IPS-18c (cell line): Measurements from ENCODE around the gene B3GALT2.

ENCODE experiments used
- H3K4me3 ChIP-seq: 2 replicates; pipeline ENCODE4 v1.7.0; 2013; ENCODE audit warnings: low read depth, mild to moderate bottlenecking, low read length, moderate library complexity; ENCODE audit not compliant: insufficient read depth
- H3K9me3 ChIP-seq: one replicate; pipeline ENCODE4 v1.6.1; 2013; ENCODE audit warnings: mild to moderate bottlenecking, low read length, moderate library complexity; ENCODE audit not compliant: control insufficient read depth, insufficient read depth

Gene B3GALT2

GRCh38 chr1:193131266-193131860, 55.0 kb downstream of the B3GALT2 start:
- H3K4me3 ChIP-seq = no peak overlapping the region
- no peaks in the 10 kb centered on the region for H3K9me3 ChIP-seq
